HepG2 (cell line): ENCODE results near the gene PDSS2. TPM values are rescaled to one million over a fixed set of nuclear protein-coding genes. Genes with fewer than 3 reads are reported as not detected.
"Not testable (repeated sequence)": the region's sequence is repeated elsewhere in the genome, so short reads cannot be mapped to it uniquely, and the experiment has no call there.

Source experiments
- ATAC-seq: fragments of 200-7000 bp; cut with Tn5 transposase; 3 replicates; pipeline ENCODE4 v1.9.1; 2020; ENCODE audit warnings: mild to moderate bottlenecking, moderate library complexity
- BruUV-seq: library from RNA; stranded (reverse); fragments of 400-500 nt; replicated peaks from 2 replicates; lab custom pipeline; 2021; lab: Mats Ljungman, UMichigan
- CTCF ChIA-PET: fragments of 300-600 bp; formaldehyde crosslinking; extraction: SDS; loops from one replicate; lab custom pipeline; 2021; ENCODE audit warnings: low total read pairs, inconsistent platforms, low intra/inter-chr PET ratio; lab: Yijun Ruan, JAX
- POLR2A ChIA-PET: fragments of 350-600 bp; sonication (Branson Sonifier 250); formaldehyde crosslinking; loops from one replicate; lab custom pipeline; 2020; ENCODE audit warnings: antibody characterized with exemption, inconsistent platforms; lab: Yijun Ruan, JAX
- DNase-seq: peaks from one replicate; pipeline ENCODE4 v3.0.0-alpha.2; 2015; ENCODE audit warnings: low spot score
- FAIRE-seq: peaks from 3 replicates; lab custom pipeline; 2011; peaks lifted over from hg19 to GRCh38; lab: Jason Lieb, UNC
- H2AFZ ChIP-seq: one replicate; pipeline ENCODE4 v1.6.1; 2011; ENCODE audit warnings: low read length, inconsistent platforms
- H3K27ac ChIP-seq: fragments of 300-600 bp; 3 replicates; pipeline ENCODE4 v1.8.0; 2011; ENCODE audit warnings: mixed run types, mild to moderate bottlenecking, mixed read lengths, low read length, inconsistent platforms; ENCODE audit not compliant: insufficient read depth; ENCODE audit errors: extremely low read length
- H3K27me3 ChIP-seq, 2 experiments: fragments of 200-600 bp in 1 of 2; 2 replicates in 1 of 2; 3 replicates in 1 of 2; pipeline versions ENCODE4 v1.6.0 to v1.8.0; 2011; ENCODE audit warnings: low read length in 2 of 2, mild to moderate bottlenecking in 2 of 2, moderate library complexity in 2 of 2, inconsistent platforms in 1 of 2; ENCODE audit not compliant: insufficient read depth in 2 of 2, control insufficient read depth in 1 of 2
- H3K36me3 ChIP-seq, 2 experiments: fragments of 200-600 bp in 1 of 2; replicated peaks in 1 of 2; 2 replicates in 1 of 2; 3 replicates in 1 of 2; pipeline versions ENCODE4 v1.5.1 to v1.8.0; 2011; ENCODE audit warnings: low read length in 2 of 2, inconsistent platforms in 1 of 2; ENCODE audit not compliant: insufficient read depth in 2 of 2, control insufficient read depth in 1 of 2
- H3K4me1 ChIP-seq: 2 replicates; pipeline ENCODE4 v1.5.1; 2012; ENCODE audit warnings: low read length, inconsistent platforms; ENCODE audit not compliant: insufficient read depth
- H3K4me2 ChIP-seq: 2 replicates; pipeline ENCODE4 v1.6.0; 2011; ENCODE audit warnings: low read depth, low read length, inconsistent platforms
- H3K4me3 ChIP-seq, 3 experiments: fragments of 200-600 bp in 1 of 3; sonication (generic), shearing (Covaris generic) in 1 of 3; replicated peaks in 1 of 3; 2 replicates each; pipeline ENCODE4 v1.5.1; 2011 to 2016; ENCODE audit warnings: low read length in 3 of 3, inconsistent platforms in 2 of 3, low read depth in 2 of 3, mild to moderate bottlenecking in 2 of 3, control low read depth in 1 of 3, mixed read lengths in 1 of 3; ENCODE audit not compliant: insufficient read depth in 1 of 3
- H3K79me2 ChIP-seq: one replicate; pipeline ENCODE4 v1.6.1; 2011; ENCODE audit warnings: low read length, inconsistent platforms; ENCODE audit not compliant: insufficient read depth
- H3K9ac ChIP-seq: 2 replicates; pipeline ENCODE4 v1.6.0; 2011; ENCODE audit warnings: mild to moderate bottlenecking, low read depth, low read length, inconsistent platforms; ENCODE audit not compliant: insufficient read depth
- H3K9me3 ChIP-seq: 2 replicates; pipeline ENCODE4 v1.5.1; 2012; ENCODE audit warnings: mild to moderate bottlenecking, low read length
- H4K20me1 ChIP-seq: 2 replicates; pipeline ENCODE4 v1.6.0; 2011; ENCODE audit warnings: inconsistent platforms, mild to moderate bottlenecking, low read length, moderate library complexity; ENCODE audit not compliant: insufficient read depth
- EEA1 ChIP-seq: sonication (generic); formaldehyde crosslinking; IDR thresholded peaks from 2 replicates; pipeline ENCODE4 v1.5.1; 2020; ENCODE audit warnings: mild to moderate bottlenecking, missing genetic modification reagents, borderline replicate concordance
- GLI4 ChIP-seq: sonication (generic); formaldehyde crosslinking; IDR thresholded peaks from 2 replicates; pipeline ENCODE4 v1.5.1; 2020; ENCODE audit warnings: missing genetic modification reagents, mild to moderate bottlenecking, moderate library complexity, borderline replicate concordance
- KDM3A ChIP-seq: IDR thresholded peaks from 2 replicates; pipeline ENCODE4 v1.6.1; 2018; ENCODE audit warnings: low read depth, missing compliant biosample characterization
- ZBTB7B ChIP-seq: sonication (generic); formaldehyde crosslinking; IDR thresholded peaks from 2 replicates; pipeline ENCODE4 v1.4.0; 2020; ENCODE audit warnings: missing genetic modification reagents
- ZFP36 ChIP-seq: fragments of 150-350 bp; IDR thresholded peaks from 2 replicates; pipeline ENCODE4 v1.6.1; 2018; ENCODE audit warnings: borderline replicate concordance, low read length, low read depth; ENCODE audit not compliant: partially characterized antibody
- ZNF430 ChIP-seq: sonication (generic); formaldehyde crosslinking; IDR thresholded peaks from 2 replicates; pipeline ENCODE4 v1.9.0; 2021; ENCODE audit warnings: mild to moderate bottlenecking, missing genetic modification reagents
- ZNF598 ChIP-seq: sonication (generic); formaldehyde crosslinking; IDR thresholded peaks from 2 replicates; pipeline ENCODE4 v1.5.1; 2020; ENCODE audit warnings: mild to moderate bottlenecking, missing genetic modification reagents, borderline replicate concordance
- WGBS: methylation state at CpG from one replicate; pipeline ENCODE4 v1.1.6; 2017; ENCODE audit warnings: low lambda C conversion rate; 5-methylcytosine and 5-hydroxymethylcytosine counted together
- in situ Hi-C: cut with HindIII; loops from 2 replicates; pipeline ENCODE4 v1.10.0; 2017; ENCODE audit warnings: low pct_unique_long_range_greater_than_20kb; ENCODE audit not compliant: extremely low pct_ligation_motif_present
- intact Hi-C: fragments of 100-400 bp; cut with micrococcal nuclease; formaldehyde crosslinking; loops from one replicate; pipeline ENCODE4 v1.10.0; 2022; ENCODE audit not compliant: unreplicated experiment
- polyA plus RNA-seq, 8 experiments: library from polyadenylated mRNA; depleted of rRNA in 3 of 8; stranded (reverse) in 7 of 8; unstranded in 1 of 8; fragments of >200 nt; fragmentation: Illumina TruSeq in 4 of 8; extraction: Trizol in 4 of 8; gene quantifications; 2 replicates each; pipeline versions ENCODE4 v1.2.1 to v1.2.3, GENCODE V29; 2011 to 2016; ENCODE audit warnings: low read depth in 4 of 8, missing spikeins in 1 of 8, mixed read lengths in 1 of 8; ENCODE audit not compliant: insufficient read depth in 1 of 8
- total RNA-seq, 5 experiments: library from RNA; depleted of rRNA; stranded (reverse); fragments of >200 nt; fragmentation: Illumina TruSeq; extraction: Trizol; gene quantifications; 2 replicates each; pipeline ENCODE4 v1.2.3, GENCODE V29; 2016; ENCODE audit warnings: low read depth in 1 of 5
- TF ChIP-seq, protein P1 (sequence below): sonication (generic); formaldehyde crosslinking; IDR thresholded peaks from 2 replicates; pipeline ENCODE4 v1.4.0; 2020; ENCODE audit warnings: missing genetic modification reagents

PDSS2 gene
- total and polyA plus RNA-seq, 2 of the 13 experiments (the other 11 are each of a cell fraction or from before 2014, with no cell fraction given), result 16.2 to 17.0 TPM

DNA sequence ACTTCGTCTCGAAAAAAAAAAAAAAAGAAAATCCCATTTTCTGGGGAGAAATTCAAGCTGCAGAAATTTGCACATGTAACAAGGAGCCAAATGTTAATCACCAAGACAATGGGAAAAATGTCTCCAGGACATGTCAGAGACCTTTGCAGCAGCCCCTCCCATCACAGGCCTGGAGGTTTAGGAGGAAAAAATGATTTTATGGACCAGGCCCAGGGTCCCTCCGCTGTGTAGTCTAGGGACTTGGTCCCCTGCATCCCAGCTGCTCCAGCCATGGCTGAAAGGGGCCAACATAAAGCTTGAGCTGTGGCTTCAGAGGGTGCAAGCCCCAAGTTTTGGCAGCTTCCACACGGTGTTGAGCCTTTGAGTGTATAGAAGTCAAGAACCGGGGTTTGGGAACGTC is 33.4 kb downstream of the PDSS2 start:
- not testable (repeated sequence) for BruUV-seq, ATAC-seq

DNA sequence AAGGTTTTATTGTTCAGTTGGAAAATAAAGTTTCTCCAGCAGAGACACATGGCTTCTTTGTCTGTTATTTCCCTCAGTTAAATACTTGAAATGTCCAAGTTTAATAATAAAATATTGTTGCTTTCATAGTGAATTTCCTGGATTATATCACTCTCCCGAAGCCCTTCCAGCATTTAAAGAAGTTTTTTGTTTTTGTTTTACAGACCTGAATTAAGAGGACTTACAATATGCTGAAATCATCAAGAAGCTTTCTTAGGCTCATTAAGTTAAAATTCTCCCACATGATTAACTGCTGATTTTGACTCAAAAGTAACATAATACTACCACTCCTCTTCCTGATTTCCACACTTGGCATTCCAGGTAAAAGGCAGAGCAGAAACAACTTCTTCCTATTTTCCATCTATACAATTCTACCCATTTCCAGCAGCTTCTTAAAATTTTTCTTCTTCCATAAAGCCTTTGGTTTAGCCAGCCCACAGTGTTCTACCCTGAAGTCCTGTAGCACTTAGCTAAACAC is 35.8 kb downstream of the PDSS2 start:
- BruUV-seq, result no TSS peak

More for the DNA sequence above, 33.4 kb downstream of the PDSS2 start:
- POLR2A ChIA-PET, DNase-seq, H3K4me1 ChIP-seq, H3K79me2 ChIP-seq, H3K27ac ChIP-seq, H3K4me3 ChIP-seq, H3K27me3 ChIP-seq, H4K20me1 ChIP-seq, H2AFZ ChIP-seq, in situ Hi-C loops, H3K4me2 ChIP-seq, CTCF ChIA-PET, H3K36me3 ChIP-seq, H3K9ac ChIP-seq, intact Hi-C loops, FAIRE-seq: not testable (repeated sequence)
- WGBS, result 67% methylated on average over 6 of the region's 6 CpGs
- H3K9me3 ChIP-seq, result peaks cover 15% of the 10 kb centered on the region
- TF ChIP-seq ZFP36, result peak; percentile 58

More for the DNA sequence above, 35.8 kb downstream of the PDSS2 start:
- H3K9ac ChIP-seq, result no peak overlapping the region
- WGBS, result 100% methylated on average over 1 of the region's 1 CpG
- H4K20me1 ChIP-seq, result 0 out of 2 replicates have a peak, but pooled peaks cover 2% of the 10 kb centered on the region
- TF ChIP-seq ZNF430 (CRISPR knock-in tag) (no peak), KDM3A (CRISPR knock-in tag) (no peak), EEA1 (CRISPR knock-in tag) (no peak), GLI4 (CRISPR knock-in tag) (no peak), ZNF598 (CRISPR knock-in tag) (no peak), ZBTB7B (CRISPR knock-in tag) (no peak)
- TF ChIP-seq, protein P1, sequence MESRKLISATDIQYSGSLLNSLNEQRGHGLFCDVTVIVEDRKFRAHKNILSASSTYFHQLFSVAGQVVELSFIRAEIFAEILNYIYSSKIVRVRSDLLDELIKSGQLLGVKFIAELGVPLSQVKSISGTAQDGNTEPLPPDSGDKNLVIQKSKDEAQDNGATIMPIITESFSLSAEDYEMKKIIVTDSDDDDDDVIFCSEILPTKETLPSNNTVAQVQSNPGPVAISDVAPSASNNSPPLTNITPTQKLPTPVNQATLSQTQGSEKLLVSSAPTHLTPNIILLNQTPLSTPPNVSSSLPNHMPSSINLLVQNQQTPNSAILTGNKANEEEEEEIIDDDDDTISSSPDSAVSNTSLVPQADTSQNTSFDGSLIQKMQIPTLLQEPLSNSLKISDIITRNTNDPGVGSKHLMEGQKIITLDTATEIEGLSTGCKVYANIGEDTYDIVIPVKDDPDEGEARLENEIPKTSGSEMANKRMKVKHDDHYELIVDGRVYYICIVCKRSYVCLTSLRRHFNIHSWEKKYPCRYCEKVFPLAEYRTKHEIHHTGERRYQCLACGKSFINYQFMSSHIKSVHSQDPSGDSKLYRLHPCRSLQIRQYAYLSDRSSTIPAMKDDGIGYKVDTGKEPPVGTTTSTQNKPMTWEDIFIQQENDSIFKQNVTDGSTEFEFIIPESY (CRISPR knock-in tag), result no peak
- ChIA-PET CTCF (no interaction called here), POLR2A (no interaction called here)
- in situ Hi-C loops, result no loop called here
- ATAC-seq, result no peak
- no peak overlapping the region for H3K4me3 ChIP-seq
- H3K4me2 ChIP-seq, result no peak overlapping the region
- no peak for DNase-seq
- no peak overlapping the region for H2AFZ ChIP-seq
- H3K27ac ChIP-seq, result no peak overlapping the region
- intact Hi-C loops, result no loop called here
- peaks cover 15% of the 10 kb centered on the region for H3K9me3 ChIP-seq
- no peak for FAIRE-seq
- H3K27me3 ChIP-seq, result no peaks in the 10 kb centered on the region; a peak in 1 of 5 replicates
- H3K79me2 ChIP-seq, result peaks cover 3% of the 10 kb centered on the region
- no peaks in the 10 kb centered on the region; a peak in 1 of 5 replicates for H3K36me3 ChIP-seq
- H3K4me1 ChIP-seq, result peaks cover 7% of the 10 kb centered on the region
